ENCODE data around the gene CPD. TPM values are rescaled to one million over a fixed set of nuclear protein-coding genes. Genes with fewer than 3 reads are reported as not detected.
"Not testable (repeated sequence)": the region's sequence is repeated elsewhere in the genome, so short reads cannot be mapped to it uniquely, and the experiment has no call there.

Gene CPD
- total RNA-seq, 1 donor from 2014 or later, result 71.7 TPM

GRCh38 chr17:30380643-30381339 is 2.1 kb downstream of the CPD start:
- DNase-seq (ENCODE audit: low spot score in 2 of 2) (no peak), FAIRE-seq (no peak)

GRCh38 chr17:30381340-30381659 is 2.6 kb downstream of the CPD start:
- no peak for FAIRE-seq

GRCh38 chr17:30382345-30382744 is 3.6 kb downstream of the CPD start:
- no peak for FAIRE-seq
- no peak for DNase-seq (ENCODE audit: low spot score in 2 of 2)

More at GRCh38 chr17:30381340-30381659, 2.6 kb downstream of the CPD start:
- no peak for DNase-seq (ENCODE audit: low spot score in 2 of 2)

GRCh38 chr17:30388321-30389179 is 9.8 kb downstream of the CPD start:
- DNase-seq (ENCODE audit: low spot score in 2 of 2) (no peak), FAIRE-seq (no peak)

- DNase-seq (ENCODE audit: low spot score in 2 of 2) (no peak), FAIRE-seq (no peak)
Observed at GRCh38 chr17:30389756-30390300, 11.1 kb downstream of the CPD start.

GRCh38 chr17:30391534-30391933 is 12.8 kb downstream of the CPD start:
- DNase-seq (ENCODE audit: low spot score in 2 of 2) (no peak), FAIRE-seq (no peak)

GRCh38 chr17:30393491-30393890 is 14.8 kb downstream of the CPD start:
- FAIRE-seq (no peak), DNase-seq (ENCODE audit: low spot score in 2 of 2) (no peak)

GRCh38 chr17:30393911-30394867 is 15.5 kb downstream of the CPD start:
- FAIRE-seq, result no peak
- no peak for DNase-seq (ENCODE audit: low spot score in 2 of 2)

GRCh38 chr17:30395398-30396022 is 16.8 kb downstream of the CPD start:
- FAIRE-seq (no peak), DNase-seq (ENCODE audit: low spot score in 2 of 2) (no peak)

GRCh38 chr17:30396129-30396528 is 17.4 kb downstream of the CPD start:
- DNase-seq (ENCODE audit: low spot score in 2 of 2) (no peak), FAIRE-seq (no peak)

- no peak for DNase-seq (ENCODE audit: low spot score in 2 of 2)
- FAIRE-seq, result no peak
Observed at GRCh38 chr17:30396612-30397011, 17.9 kb downstream of the CPD start.

- DNase-seq (ENCODE audit: low spot score in 2 of 2) (no peak), FAIRE-seq (peak; percentile 97)
Observed at GRCh38 chr17:30398328-30399041, 19.8 kb downstream of the CPD start.

GRCh38 chr17:30401097-30401496 is 22.4 kb downstream of the CPD start:
- no peak for FAIRE-seq
- DNase-seq (ENCODE audit: low spot score in 2 of 2), result no peak

- FAIRE-seq (no peak), DNase-seq (ENCODE audit: low spot score in 2 of 2) (no peak)
Observed at GRCh38 chr17:30405161-30405560, 26.4 kb downstream of the CPD start.

- not testable (repeated sequence) for FAIRE-seq; DNase-seq (ENCODE audit: low spot score in 2 of 2)
Observed at GRCh38 chr17:30410627-30411026, 31.9 kb downstream of the CPD start.

- not testable (repeated sequence) for FAIRE-seq
Observed at GRCh38 chr17:30412008-30412496, 33.3 kb downstream of the CPD start.

GRCh38 chr17:30413109-30413508 is 34.4 kb downstream of the CPD start:
- FAIRE-seq (no peak), DNase-seq (ENCODE audit: low spot score in 2 of 2) (no peak)

More at GRCh38 chr17:30412008-30412496, 33.3 kb downstream of the CPD start:
- DNase-seq (ENCODE audit: low spot score in 2 of 2), result not testable (repeated sequence)

- no peak for DNase-seq (ENCODE audit: low spot score in 2 of 2)
- FAIRE-seq, result no peak
Observed at GRCh38 chr17:30414486-30414885, 35.8 kb downstream of the CPD start.

GRCh38 chr17:30415491-30415890 is 36.8 kb downstream of the CPD start:
- FAIRE-seq (no peak), DNase-seq (ENCODE audit: low spot score in 2 of 2) (no peak)

Measured in frontal cortex (tissue), 4 donors.